Measurements from ENCODE around the gene PRAMEF27.
"Not testable (repeated sequence)": the region's sequence is repeated elsewhere in the genome, so short reads cannot be mapped to it uniquely, and the experiment has no call there.

Gene PRAMEF27
- total RNA-seq: 0 reads per million in 3 donors

GRCh38 chr1:13056475-13056874 lies at the start of gene PRAMEF27:
Gene PRAMEF27 (minus strand): TSS chr1:13056575. CDS start chr1:13053659, 2,916 bp downstream.
- DNase-seq; H3K27ac ChIP-seq (ENCODE audit: insufficient read depth, low read length, poor library complexity, severe bottlenecking); H3K27me3 ChIP-seq (replicated peaks; ENCODE audit: control insufficient read depth, insufficient read depth, low read length, poor library complexity, severe bottlenecking); H3K36me3 ChIP-seq (ENCODE audit: control insufficient read depth, insufficient read depth, low read length); H3K4me3 ChIP-seq (ENCODE audit: insufficient read depth, low read depth, low read length, poor library complexity, severe bottlenecking); H3K4me1 ChIP-seq (ENCODE audit: control insufficient read depth, insufficient read depth, low read length, poor library complexity, severe bottlenecking); H3K9me3 ChIP-seq (ENCODE audit: control insufficient read depth, low read length): not testable (repeated sequence)

- H3K4me3 ChIP-seq (ENCODE audit: insufficient read depth, low read depth, low read length, poor library complexity, severe bottlenecking); H3K9me3 ChIP-seq (ENCODE audit: control insufficient read depth, low read length); H3K36me3 ChIP-seq (ENCODE audit: control insufficient read depth, insufficient read depth, low read length); H3K27ac ChIP-seq (ENCODE audit: insufficient read depth, low read length, poor library complexity, severe bottlenecking); H3K27me3 ChIP-seq (replicated peaks; ENCODE audit: control insufficient read depth, insufficient read depth, low read length, poor library complexity, severe bottlenecking); DNase-seq; H3K4me1 ChIP-seq (ENCODE audit: control insufficient read depth, insufficient read depth, low read length, poor library complexity, severe bottlenecking): not testable (repeated sequence)
Observed at GRCh38 chr1:13070474-13070873, 14.1 kb upstream of the PRAMEF27 start, which contains the start of gene PRAMEF25. Gene PRAMEF25 (plus strand): TSS chr1:13070774. CDS start chr1:13073694, 2,920 bp downstream.

- DNase-seq; H3K9me3 ChIP-seq (ENCODE audit: control insufficient read depth, low read length); H3K27ac ChIP-seq (ENCODE audit: insufficient read depth, low read length, poor library complexity, severe bottlenecking): not testable (repeated sequence)
Observed at GRCh38 chr1:13019846-13020245, 36.5 kb downstream of the PRAMEF27 start.

GRCh38 chr1:13011932-13012331 lies 44.4 kb downstream of the PRAMEF27 start:
- H3K4me3 ChIP-seq (ENCODE audit: insufficient read depth, low read depth, low read length, poor library complexity, severe bottlenecking); H3K36me3 ChIP-seq (ENCODE audit: control insufficient read depth, insufficient read depth, low read length); H3K4me1 ChIP-seq (ENCODE audit: control insufficient read depth, insufficient read depth, low read length, poor library complexity, severe bottlenecking); H3K9me3 ChIP-seq (ENCODE audit: control insufficient read depth, low read length); H3K27ac ChIP-seq (ENCODE audit: insufficient read depth, low read length, poor library complexity, severe bottlenecking); H3K27me3 ChIP-seq (replicated peaks; ENCODE audit: control insufficient read depth, insufficient read depth, low read length, poor library complexity, severe bottlenecking); DNase-seq: not testable (repeated sequence)

More at GRCh38 chr1:13019846-13020245, 36.5 kb downstream of the PRAMEF27 start:
- H3K4me1 ChIP-seq (ENCODE audit: control insufficient read depth, insufficient read depth, low read length, poor library complexity, severe bottlenecking); H3K4me3 ChIP-seq (ENCODE audit: insufficient read depth, low read depth, low read length, poor library complexity, severe bottlenecking); H3K36me3 ChIP-seq (ENCODE audit: control insufficient read depth, insufficient read depth, low read length); H3K27me3 ChIP-seq (replicated peaks; ENCODE audit: control insufficient read depth, insufficient read depth, low read length, poor library complexity, severe bottlenecking): not testable (repeated sequence)

GRCh38 chr1:13009348-13009747 lies 47.0 kb downstream of the PRAMEF27 start:
- H3K27ac ChIP-seq (ENCODE audit: insufficient read depth, low read length, poor library complexity, severe bottlenecking); H3K9me3 ChIP-seq (ENCODE audit: control insufficient read depth, low read length); H3K4me3 ChIP-seq (ENCODE audit: insufficient read depth, low read depth, low read length, poor library complexity, severe bottlenecking); H3K36me3 ChIP-seq (ENCODE audit: control insufficient read depth, insufficient read depth, low read length); H3K27me3 ChIP-seq (replicated peaks; ENCODE audit: control insufficient read depth, insufficient read depth, low read length, poor library complexity, severe bottlenecking); H3K4me1 ChIP-seq (ENCODE audit: control insufficient read depth, insufficient read depth, low read length, poor library complexity, severe bottlenecking); DNase-seq: not testable (repeated sequence)

- H3K36me3 ChIP-seq (ENCODE audit: control insufficient read depth, insufficient read depth, low read length); H3K4me3 ChIP-seq (ENCODE audit: insufficient read depth, low read depth, low read length, poor library complexity, severe bottlenecking); H3K9me3 ChIP-seq (ENCODE audit: control insufficient read depth, low read length); H3K27me3 ChIP-seq (replicated peaks; ENCODE audit: control insufficient read depth, insufficient read depth, low read length, poor library complexity, severe bottlenecking); H3K27ac ChIP-seq (ENCODE audit: insufficient read depth, low read length, poor library complexity, severe bottlenecking); H3K4me1 ChIP-seq (ENCODE audit: control insufficient read depth, insufficient read depth, low read length, poor library complexity, severe bottlenecking); DNase-seq: not testable (repeated sequence)
Observed at GRCh38 chr1:13005732-13006131, 50.6 kb downstream of the PRAMEF27 start.

Measured in effector memory CD4-positive, alpha-beta T cell (primary cell).